ENCODE data around the gene WDR45B. TPM values are rescaled to one million over a fixed set of nuclear protein-coding genes. Genes with fewer than 3 reads are reported as not detected.
A peak's percentile ranks its signal among the peaks of the same experiment; 100 is the strongest.

WDR45B gene
- total RNA-seq, 2 experiments from 2014 or later: 61.7 to 81.9 TPM

- Histone ChIP-seq H3K36me3 (ENCODE audit: insufficient read depth, low read length) (peaks cover 95% of the 10 kb centered on the region), H3K27ac (ENCODE audit: low read depth, low read length, poor library complexity, severe bottlenecking) (no peak overlapping the region)
- BruUV-seq (replicated peaks): no TSS peak
These were observed 10.0 kb downstream of the WDR45B start for GRCh38 chr17:82638183-82638773.

DNA sequence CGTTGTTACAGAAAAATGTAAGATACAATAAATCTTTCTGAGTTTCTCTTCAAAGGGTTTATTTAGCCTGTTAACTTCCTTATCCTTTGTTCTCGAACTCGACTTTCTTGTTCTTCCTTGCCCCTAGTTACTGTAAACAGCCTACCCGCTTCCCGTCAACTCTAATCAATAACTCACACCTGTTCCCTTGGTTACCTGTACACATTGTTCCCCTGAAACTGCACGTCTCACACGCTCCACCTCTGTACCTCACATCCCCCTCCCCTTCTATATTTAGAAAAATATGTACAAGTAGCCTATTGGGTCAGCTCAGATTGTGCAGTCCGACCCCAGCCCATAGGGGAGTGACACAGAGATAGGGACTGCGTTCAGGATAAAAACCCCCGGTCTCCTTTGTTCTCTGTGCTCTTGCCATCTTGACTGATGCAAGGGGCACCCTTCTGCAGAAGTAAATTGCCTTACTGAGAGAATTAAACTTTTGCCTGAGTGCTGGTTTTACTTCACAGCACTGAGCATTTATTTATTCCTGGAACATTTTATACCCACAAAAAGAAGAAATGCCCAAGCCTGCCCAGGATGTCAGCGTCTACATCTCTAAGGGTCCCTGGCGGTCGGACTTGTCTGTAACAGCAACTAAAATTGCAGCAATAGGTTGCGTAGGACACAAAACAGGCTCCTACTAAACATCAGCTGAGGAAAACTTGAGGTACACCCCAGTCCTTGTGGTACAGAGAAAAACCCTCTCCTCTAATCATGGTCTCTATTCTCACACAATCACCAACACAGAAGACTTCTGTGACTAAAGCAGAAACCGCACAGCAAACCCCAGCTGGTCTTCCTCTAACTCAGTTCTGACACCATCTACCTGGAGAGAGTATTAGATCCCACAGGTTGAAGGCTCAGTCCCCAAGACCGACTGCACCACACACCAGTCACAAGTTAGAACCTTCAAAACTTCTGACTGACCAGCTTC, 11.3 kb downstream of the WDR45B start:
- DNase-seq (ENCODE audit: low spot score): no peak
- Histone ChIP-seq H3K79me2 (ENCODE audit: insufficient read depth, low read depth, low read length) (peaks cover 86% of the 10 kb centered on the region), H3K27ac (ENCODE audit: low read depth, low read length, poor library complexity, severe bottlenecking) (no peak overlapping the region), H3K4me2 (ENCODE audit: low read length) (no peak overlapping the region), H3K36me3 (ENCODE audit: insufficient read depth, low read length) (peaks cover 95% of the 10 kb centered on the region), H2AFZ (ENCODE audit: low read length) (no peak overlapping the region), H3K4me1 (ENCODE audit: insufficient read depth, low read length, poor library complexity, severe bottlenecking) (no peaks in the 10 kb centered on the region), H3K4me3 (ENCODE audit: low read depth, low read length, poor library complexity, severe bottlenecking) (no peak overlapping the region), H3K9me3 (ENCODE audit: low read length) (no peaks in the 10 kb centered on the region), H4K20me1 (ENCODE audit: insufficient read depth, low read length) (0 out of 2 replicates have a peak, but pooled peaks cover 4% of the 10 kb centered on the region), H3K9me2 (ENCODE audit: insufficient read depth, low read length) (no peaks in the 10 kb centered on the region)
- CTCF ChIA-PET (ENCODE audit: unreplicated experiment): no interaction called here
- BruUV-seq (replicated peaks): TSS peak; percentile 36
- TF ChIP-seq EZH2phosphoT487 (IDR thresholded peaks at IDR 0.05; ENCODE audit: borderline replicate concordance, low read depth, low read length) (no peak), CTCF (conservative IDR thresholded peaks at IDR 0.05; ENCODE audit: low read length) (no peak)
- POLR2A ChIA-PET: interaction anchor here (0.6 kb wide), 1 partner anchor 67 kb away, joined by 3 read pairs; no protein-coding TSS in a partner anchor
- intact Hi-C loops (cut with micrococcal nuclease; ENCODE audit: unreplicated experiment): no loop called here

More at GRCh38 chr17:82638183-82638773, 10.0 kb downstream of the WDR45B start:
- H3K4me1 ChIP-seq (ENCODE audit: insufficient read depth, low read length, poor library complexity, severe bottlenecking): no peaks in the 10 kb centered on the region
- no peak for DNase-seq (ENCODE audit: low spot score)
- ChIA-PET CTCF (ENCODE audit: unreplicated experiment) (no interaction called here), POLR2A (no interaction called here)
- 0 out of 2 replicates have a peak, but pooled peaks cover 2% of the 10 kb centered on the region for H4K20me1 ChIP-seq (ENCODE audit: insufficient read depth, low read length)
- intact Hi-C loops (cut with micrococcal nuclease; ENCODE audit: unreplicated experiment): no loop called here
- H3K9me2 ChIP-seq (ENCODE audit: insufficient read depth, low read length): no peaks in the 10 kb centered on the region
- no peak overlapping the region for H2AFZ ChIP-seq (ENCODE audit: low read length)
- no peak overlapping the region for H3K4me3 ChIP-seq (ENCODE audit: low read depth, low read length, poor library complexity, severe bottlenecking)
- TF ChIP-seq CTCF (conservative IDR thresholded peaks at IDR 0.05; ENCODE audit: low read length) (no peak), EZH2phosphoT487 (IDR thresholded peaks at IDR 0.05; ENCODE audit: borderline replicate concordance, low read depth, low read length) (no peak)
- no peaks in the 10 kb centered on the region for H3K9me3 ChIP-seq (ENCODE audit: low read length)
- H3K79me2 ChIP-seq (ENCODE audit: insufficient read depth, low read depth, low read length): peaks cover 84% of the 10 kb centered on the region
- no peak overlapping the region for H3K4me2 ChIP-seq (ENCODE audit: low read length)
